Measurements from ENCODE around the gene TBX20.
"Not testable (repeated sequence)": the region's sequence is repeated elsewhere in the genome, so short reads cannot be mapped to it uniquely, and the experiment has no call there.

DNA sequence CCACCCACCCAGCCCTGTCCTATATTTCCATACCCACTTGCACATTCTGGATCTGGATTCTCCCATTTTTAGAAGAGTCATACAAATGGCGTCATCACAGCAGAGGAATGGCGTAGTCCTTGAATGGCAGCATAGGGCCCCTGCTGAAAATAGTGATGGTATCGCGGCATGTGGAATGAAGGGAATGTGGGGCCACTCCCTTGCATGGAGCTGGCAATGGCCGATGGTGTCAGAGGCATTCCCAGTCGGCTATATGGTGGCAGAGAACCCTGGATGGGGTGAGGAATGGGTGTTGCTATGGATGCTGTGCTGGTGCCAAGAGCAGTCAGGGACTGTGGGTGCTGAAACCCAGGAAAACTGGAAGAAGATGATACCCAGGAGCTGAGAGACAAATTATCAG, 51.5 kb downstream of the TBX20 start:
- TF ChIP-seq, protein P1, sequence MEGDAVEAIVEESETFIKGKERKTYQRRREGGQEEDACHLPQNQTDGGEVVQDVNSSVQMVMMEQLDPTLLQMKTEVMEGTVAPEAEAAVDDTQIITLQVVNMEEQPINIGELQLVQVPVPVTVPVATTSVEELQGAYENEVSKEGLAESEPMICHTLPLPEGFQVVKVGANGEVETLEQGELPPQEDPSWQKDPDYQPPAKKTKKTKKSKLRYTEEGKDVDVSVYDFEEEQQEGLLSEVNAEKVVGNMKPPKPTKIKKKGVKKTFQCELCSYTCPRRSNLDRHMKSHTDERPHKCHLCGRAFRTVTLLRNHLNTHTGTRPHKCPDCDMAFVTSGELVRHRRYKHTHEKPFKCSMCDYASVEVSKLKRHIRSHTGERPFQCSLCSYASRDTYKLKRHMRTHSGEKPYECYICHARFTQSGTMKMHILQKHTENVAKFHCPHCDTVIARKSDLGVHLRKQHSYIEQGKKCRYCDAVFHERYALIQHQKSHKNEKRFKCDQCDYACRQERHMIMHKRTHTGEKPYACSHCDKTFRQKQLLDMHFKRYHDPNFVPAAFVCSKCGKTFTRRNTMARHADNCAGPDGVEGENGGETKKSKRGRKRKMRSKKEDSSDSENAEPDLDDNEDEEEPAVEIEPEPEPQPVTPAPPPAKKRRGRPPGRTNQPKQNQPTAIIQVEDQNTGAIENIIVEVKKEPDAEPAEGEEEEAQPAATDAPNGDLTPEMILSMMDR (IDR thresholded peaks at IDR 0.05; ENCODE audit: low read depth, low read length, missing input control): not testable (repeated sequence)
- not testable (repeated sequence) for TF ChIP-seq EGR1 (IDR thresholded peaks at IDR 0.05; ENCODE audit: low read depth in 2 of 2); MAX (IDR thresholded peaks at IDR 0.05); YY1 (IDR thresholded peaks at IDR 0.05); RAD21 (IDR thresholded peaks at IDR 0.05); ATF3 (IDR thresholded peaks at IDR 0.05); HNF4A (conservative IDR thresholded peaks at IDR 0.05)
- TF ChIP-seq, protein P2, sequence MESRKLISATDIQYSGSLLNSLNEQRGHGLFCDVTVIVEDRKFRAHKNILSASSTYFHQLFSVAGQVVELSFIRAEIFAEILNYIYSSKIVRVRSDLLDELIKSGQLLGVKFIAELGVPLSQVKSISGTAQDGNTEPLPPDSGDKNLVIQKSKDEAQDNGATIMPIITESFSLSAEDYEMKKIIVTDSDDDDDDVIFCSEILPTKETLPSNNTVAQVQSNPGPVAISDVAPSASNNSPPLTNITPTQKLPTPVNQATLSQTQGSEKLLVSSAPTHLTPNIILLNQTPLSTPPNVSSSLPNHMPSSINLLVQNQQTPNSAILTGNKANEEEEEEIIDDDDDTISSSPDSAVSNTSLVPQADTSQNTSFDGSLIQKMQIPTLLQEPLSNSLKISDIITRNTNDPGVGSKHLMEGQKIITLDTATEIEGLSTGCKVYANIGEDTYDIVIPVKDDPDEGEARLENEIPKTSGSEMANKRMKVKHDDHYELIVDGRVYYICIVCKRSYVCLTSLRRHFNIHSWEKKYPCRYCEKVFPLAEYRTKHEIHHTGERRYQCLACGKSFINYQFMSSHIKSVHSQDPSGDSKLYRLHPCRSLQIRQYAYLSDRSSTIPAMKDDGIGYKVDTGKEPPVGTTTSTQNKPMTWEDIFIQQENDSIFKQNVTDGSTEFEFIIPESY (IDR thresholded peaks at IDR 0.05): not testable (repeated sequence)
- TF ChIP-seq, protein P3, sequence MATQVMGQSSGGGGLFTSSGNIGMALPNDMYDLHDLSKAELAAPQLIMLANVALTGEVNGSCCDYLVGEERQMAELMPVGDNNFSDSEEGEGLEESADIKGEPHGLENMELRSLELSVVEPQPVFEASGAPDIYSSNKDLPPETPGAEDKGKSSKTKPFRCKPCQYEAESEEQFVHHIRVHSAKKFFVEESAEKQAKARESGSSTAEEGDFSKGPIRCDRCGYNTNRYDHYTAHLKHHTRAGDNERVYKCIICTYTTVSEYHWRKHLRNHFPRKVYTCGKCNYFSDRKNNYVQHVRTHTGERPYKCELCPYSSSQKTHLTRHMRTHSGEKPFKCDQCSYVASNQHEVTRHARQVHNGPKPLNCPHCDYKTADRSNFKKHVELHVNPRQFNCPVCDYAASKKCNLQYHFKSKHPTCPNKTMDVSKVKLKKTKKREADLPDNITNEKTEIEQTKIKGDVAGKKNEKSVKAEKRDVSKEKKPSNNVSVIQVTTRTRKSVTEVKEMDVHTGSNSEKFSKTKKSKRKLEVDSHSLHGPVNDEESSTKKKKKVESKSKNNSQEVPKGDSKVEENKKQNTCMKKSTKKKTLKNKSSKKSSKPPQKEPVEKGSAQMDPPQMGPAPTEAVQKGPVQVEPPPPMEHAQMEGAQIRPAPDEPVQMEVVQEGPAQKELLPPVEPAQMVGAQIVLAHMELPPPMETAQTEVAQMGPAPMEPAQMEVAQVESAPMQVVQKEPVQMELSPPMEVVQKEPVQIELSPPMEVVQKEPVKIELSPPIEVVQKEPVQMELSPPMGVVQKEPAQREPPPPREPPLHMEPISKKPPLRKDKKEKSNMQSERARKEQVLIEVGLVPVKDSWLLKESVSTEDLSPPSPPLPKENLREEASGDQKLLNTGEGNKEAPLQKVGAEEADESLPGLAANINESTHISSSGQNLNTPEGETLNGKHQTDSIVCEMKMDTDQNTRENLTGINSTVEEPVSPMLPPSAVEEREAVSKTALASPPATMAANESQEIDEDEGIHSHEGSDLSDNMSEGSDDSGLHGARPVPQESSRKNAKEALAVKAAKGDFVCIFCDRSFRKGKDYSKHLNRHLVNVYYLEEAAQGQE (IDR thresholded peaks at IDR 0.05): not testable (repeated sequence)

Measured in liver (tissue), 3 donors.